ENCODE measurements around the gene SNX33. TPM values are rescaled to one million over a fixed set of nuclear protein-coding genes. Genes with fewer than 3 reads are reported as not detected.

Gene SNX33
- total and polyA plus RNA-seq, 2 of the 13 experiments (the other 11 are each of a cell fraction or from before 2014, with no cell fraction given): 11.0 to 11.6 TPM

GRCh38 chr15:75639709-75640482 is 7.8 kb upstream of the SNX33 start, which contains the start of gene IMP3 (continued):
- TF ChIP-seq ZNF432 (CRISPR knock-in tag; IDR thresholded peaks at IDR 0.05; ENCODE audit: borderline replicate concordance) (no peak), MIER3 (CRISPR knock-in tag; IDR thresholded peaks at IDR 0.05; ENCODE audit: borderline replicate concordance) (0 out of 2 replicates have a peak, but pooled peaks have one; percentile 28), ZBTB37 (CRISPR knock-in tag; IDR thresholded peaks at IDR 0.05) (no peak), ZBTB26 (CRISPR knock-in tag; IDR thresholded peaks at IDR 0.05; ENCODE audit: borderline replicate concordance) (no peak), RAD51 (IDR thresholded peaks at IDR 0.05; ENCODE audit: borderline replicate concordance) (no peak), KAT7 (CRISPR knock-in tag; IDR thresholded peaks at IDR 0.05; ENCODE audit: borderline replicate concordance) (peak; percentile 97), POGZ (CRISPR knock-in tag; IDR thresholded peaks at IDR 0.05) (peak; percentile 85), ZNF224 (CRISPR knock-in tag; IDR thresholded peaks at IDR 0.05) (peak; percentile 94; the same call in 1 of the 2 replicates), ELK4 (CRISPR knock-in tag; IDR thresholded peaks at IDR 0.05; ENCODE audit: borderline replicate concordance) (peak; percentile 29; the same call in 1 of the 2 replicates), NFE2L2 (IDR thresholded peaks at IDR 0.05; ENCODE audit: low read length) (no peak), IKZF5 (CRISPR knock-in tag; IDR thresholded peaks at IDR 0.05) (peak; percentile 88), ZNF543 (CRISPR knock-in tag; IDR thresholded peaks at IDR 0.05) (peak; percentile 81; the same call in 1 of the 2 replicates), SMARCC2 (IDR thresholded peaks at IDR 0.05) (no peak), CENPX (CRISPR knock-in tag; IDR thresholded peaks at IDR 0.05) (no peak), ZNF318 (CRISPR knock-in tag; IDR thresholded peaks at IDR 0.05) (peak; percentile 94; the same call in 1 of the 2 replicates), POLR2G (IDR thresholded peaks at IDR 0.05; ENCODE audit: low read depth, low read length) (peak; percentile 98)
